Dendritic cell treated with granulocyte-macrophage colony-stimulating factor and Interleukin-4, amounts not matched to agents 40 ng/mL and 50 ng/mL, for 4 days (primary cell): ENCODE measurements around the gene SNTA1.
"Not testable (repeated sequence)": the region's sequence is repeated elsewhere in the genome, so short reads cannot be mapped to it uniquely, and the experiment has no call there.

Experiments used
- H3K27ac Mint-ChIP-seq: one replicate; pipeline ENCODE4 v1.8.0; 2022; ENCODE audit warnings: mild to moderate bottlenecking, mixed read lengths
- H3K27me3 Mint-ChIP-seq: one replicate; pipeline ENCODE4 v1.8.0; 2022; ENCODE audit warnings: mild to moderate bottlenecking, mixed read lengths
- H3K36me3 Mint-ChIP-seq: one replicate; pipeline ENCODE4 v1.8.0; 2022; ENCODE audit warnings: low read depth, mixed read lengths
- H3K4me1 Mint-ChIP-seq: one replicate; pipeline ENCODE4 v1.8.0; 2022; ENCODE audit warnings: low read depth, mixed read lengths
- H3K4me3 Mint-ChIP-seq: one replicate; pipeline ENCODE4 v1.8.0; 2022; ENCODE audit warnings: mild to moderate bottlenecking, moderate library complexity, mixed read lengths
- H3K9me3 Mint-ChIP-seq: one replicate; pipeline ENCODE4 v1.8.0; 2022; ENCODE audit warnings: mixed read lengths
- intact Hi-C: fragments of 100-400 bp; cut with micrococcal nuclease; formaldehyde crosslinking; loops from one replicate; pipeline ENCODE4 v1.15.0; 2022

SNTA1 gene

DNA sequence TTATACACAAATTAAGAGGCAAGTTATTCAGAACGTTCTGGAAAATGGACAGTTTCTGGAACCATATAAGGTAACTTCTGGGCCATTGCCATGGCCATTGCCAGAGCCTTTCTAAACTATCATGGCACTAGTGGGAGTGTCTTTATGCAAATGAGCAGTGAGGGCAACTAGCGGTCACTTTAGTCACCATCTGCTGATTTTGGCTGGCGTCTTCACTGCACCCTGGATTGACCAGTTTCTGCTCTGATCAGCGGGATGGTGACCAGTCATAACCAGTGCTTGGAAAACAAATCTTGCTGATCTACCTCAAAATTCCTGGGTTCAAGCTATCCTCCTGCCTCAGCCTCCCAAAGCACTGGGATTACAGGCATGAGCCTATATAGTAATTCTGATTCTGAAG lies 7.3 kb upstream of the SNTA1 start:
- Mint-ChIP-seq H3K27me3 (peaks cover 1% of the 10 kb centered on the region), H3K36me3 (no peaks in the 10 kb centered on the region), H3K27ac (no peak overlapping the region), H3K4me3 (no peak overlapping the region), H3K9me3 (no peaks in the 10 kb centered on the region), H3K4me1 (no peaks in the 10 kb centered on the region)
- intact Hi-C loops, result no loop called here

DNA sequence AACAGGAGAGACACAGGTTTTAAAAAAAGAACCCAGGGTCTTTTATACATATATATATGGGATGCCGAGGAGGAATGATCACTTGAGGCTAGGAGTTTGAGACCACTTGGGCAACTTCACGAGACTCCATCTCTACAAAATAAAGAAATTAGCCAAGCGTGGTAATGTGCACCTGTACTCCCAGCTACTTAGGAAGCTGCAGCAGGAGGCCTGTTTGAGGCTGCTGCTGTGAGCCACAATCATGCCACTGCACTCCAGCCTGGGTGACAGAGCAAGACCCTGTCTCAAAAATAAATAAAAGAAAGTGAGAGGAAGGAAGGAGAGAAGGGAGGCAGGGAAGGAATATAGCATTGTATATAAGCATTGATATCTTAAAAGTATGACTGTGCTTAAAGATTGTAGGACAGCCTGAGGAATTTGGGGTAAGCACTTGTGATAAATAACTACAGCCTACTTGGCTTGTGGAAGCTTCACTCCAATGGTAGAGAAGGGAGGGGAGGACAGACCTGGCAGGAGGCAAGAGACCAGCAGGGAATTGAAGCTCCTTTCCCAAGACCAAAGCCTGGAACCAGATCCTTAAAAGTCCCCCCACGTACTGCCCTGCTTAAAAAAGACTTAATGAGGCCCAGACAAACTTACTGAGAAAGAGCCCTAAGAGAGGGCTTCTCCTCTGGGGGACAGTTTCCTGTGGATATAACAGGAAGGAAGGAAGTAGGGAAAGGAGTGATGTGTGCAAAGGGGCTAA lies 2.5 kb upstream of the SNTA1 start:
- no peak overlapping the region for H3K4me3 Mint-ChIP-seq
- peaks cover 25% of the 10 kb centered on the region for H3K4me1 Mint-ChIP-seq
- intact Hi-C loops, result loop anchor here (2.0 kb wide), 1 partner anchor 31 kb away; no protein-coding TSS in a partner anchor
- peaks cover 18% of the 10 kb centered on the region for H3K27me3 Mint-ChIP-seq
- no peaks in the 10 kb centered on the region for H3K9me3 Mint-ChIP-seq
- no peak overlapping the region for H3K27ac Mint-ChIP-seq
- peaks cover 7% of the 10 kb centered on the region for H3K36me3 Mint-ChIP-seq

DNA sequence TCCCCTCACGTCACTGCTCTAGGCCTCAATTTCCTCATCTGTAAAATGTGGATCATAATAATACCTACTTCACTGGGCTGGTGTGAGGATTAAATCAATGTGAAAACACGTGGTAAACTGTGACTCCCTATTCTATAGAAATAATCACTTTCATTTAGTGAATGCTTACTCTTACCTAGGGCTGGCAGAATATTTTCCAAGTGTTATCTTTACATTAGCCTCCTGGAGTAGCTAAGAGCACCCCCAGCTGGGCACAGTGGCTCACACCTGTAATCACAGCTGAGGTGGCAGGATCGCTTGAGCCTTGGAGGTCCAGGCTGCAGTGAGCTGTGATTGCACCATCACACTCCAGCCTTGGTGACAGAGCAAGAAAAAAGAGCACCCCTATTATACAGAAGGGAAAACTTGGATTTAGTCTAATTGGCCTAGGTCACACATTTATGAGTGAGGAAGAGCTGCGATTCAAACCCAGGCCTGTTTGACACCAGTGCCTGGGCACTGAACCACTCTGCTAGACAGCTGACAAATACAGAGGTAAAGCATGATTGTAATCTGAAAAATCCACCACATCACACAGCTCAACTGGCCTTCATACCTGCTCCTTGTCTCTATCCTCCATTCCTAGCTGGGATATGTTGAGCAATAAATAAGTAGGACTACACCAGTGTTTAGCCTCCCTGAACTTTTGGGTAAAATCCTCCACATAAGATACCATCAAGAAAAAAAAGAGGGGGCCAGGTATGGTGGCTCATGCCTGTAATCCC lies 1.4 kb upstream of the SNTA1 start:
- H3K4me1 Mint-ChIP-seq, result peaks cover 25% of the 10 kb centered on the region
- intact Hi-C loops, result loop anchor here (2.0 to 5.0 kb wide), 2 partner anchors 32 to 38 kb away; no protein-coding TSS in a partner anchor
- no peaks in the 10 kb centered on the region for H3K9me3 Mint-ChIP-seq
- no peak overlapping the region for H3K27ac Mint-ChIP-seq
- H3K4me3 Mint-ChIP-seq, result peak overlapping the region; percentile 91
- peaks cover 18% of the 10 kb centered on the region for H3K27me3 Mint-ChIP-seq
- peaks cover 7% of the 10 kb centered on the region for H3K36me3 Mint-ChIP-seq

DNA sequence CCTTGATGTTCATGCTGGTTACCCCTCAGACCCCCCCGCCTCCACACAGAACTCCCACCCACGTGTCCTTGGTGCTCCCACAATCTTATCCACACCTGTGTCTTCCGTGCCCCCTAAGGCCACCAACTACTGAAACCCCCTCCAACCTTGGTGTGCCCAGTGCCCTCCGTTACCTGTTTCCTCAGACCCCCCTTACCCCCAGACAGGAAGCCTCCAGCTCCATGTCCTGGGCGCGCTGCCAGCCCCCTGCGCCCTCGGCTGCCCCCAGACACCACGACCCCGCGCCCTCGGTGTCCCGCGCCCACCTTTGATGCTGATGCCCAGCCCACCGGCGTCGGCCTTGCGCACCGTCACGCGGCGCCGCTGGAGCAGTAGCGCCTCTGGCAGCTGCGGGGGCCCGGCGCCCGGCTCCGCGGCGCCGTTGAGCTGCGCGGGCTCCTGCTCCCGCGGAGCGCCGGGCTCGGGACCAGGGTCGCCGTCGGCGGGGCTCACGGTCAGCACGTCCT lies 504 bp downstream of the SNTA1 start:
- H3K36me3 Mint-ChIP-seq, result peaks cover 7% of the 10 kb centered on the region
- peaks cover 25% of the 10 kb centered on the region for H3K4me1 Mint-ChIP-seq
- intact Hi-C loops, result loop anchor here (5.0 kb wide), 1 partner anchor 36 kb away; no protein-coding TSS in a partner anchor
- peaks cover 18% of the 10 kb centered on the region for H3K27me3 Mint-ChIP-seq
- no peaks in the 10 kb centered on the region for H3K9me3 Mint-ChIP-seq
- H3K27ac Mint-ChIP-seq, result no peak overlapping the region
- H3K4me3 Mint-ChIP-seq, result peak overlapping the region; percentile 91

DNA sequence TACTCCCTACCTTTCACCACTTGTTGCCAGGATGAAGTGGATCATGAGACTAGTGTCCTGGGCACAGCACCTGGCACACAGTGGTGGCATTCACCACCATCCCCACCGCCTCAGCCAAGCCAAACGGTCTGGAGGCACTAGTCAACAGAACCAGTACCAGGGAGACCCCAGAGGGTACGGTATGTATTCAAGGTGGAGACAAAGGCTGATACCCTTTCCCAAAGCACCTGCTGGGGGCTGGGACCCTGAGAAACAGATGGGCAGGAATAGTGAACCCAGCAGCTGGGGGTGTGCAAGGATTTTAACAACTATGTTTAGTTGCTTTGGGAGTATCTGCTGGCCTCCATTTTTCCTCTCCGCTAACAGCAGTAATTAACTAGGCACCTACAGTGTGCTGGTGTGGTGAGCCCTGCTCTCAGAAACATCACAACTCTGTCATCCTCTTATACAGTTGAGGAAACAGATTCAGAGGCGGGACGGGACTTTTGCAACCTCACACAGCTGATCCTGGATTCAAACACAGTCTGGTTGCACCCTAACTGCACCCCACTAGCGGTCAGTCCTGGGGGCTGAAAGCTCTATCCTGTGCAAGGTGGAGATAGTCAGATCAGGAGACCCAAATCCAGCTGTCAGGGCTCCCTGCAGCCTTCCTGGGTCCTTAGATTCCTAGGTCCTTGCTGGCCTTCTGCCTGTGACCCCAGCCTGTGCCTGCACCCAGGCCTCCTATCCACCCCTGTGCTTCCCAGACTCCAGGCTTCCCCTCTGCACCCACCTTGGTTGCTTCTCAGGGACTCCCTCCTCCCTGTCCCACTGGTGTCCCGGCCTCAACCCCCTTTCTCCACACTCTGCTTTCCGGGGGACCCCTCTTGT lies 1.2 kb downstream of the SNTA1 start:
- peaks cover 25% of the 10 kb centered on the region for H3K4me1 Mint-ChIP-seq
- intact Hi-C loops, result loop anchor here (5.0 kb wide), 1 partner anchor 35 kb away; no protein-coding TSS in a partner anchor
- H3K4me3 Mint-ChIP-seq, result peak overlapping the region; percentile 91
- H3K27ac Mint-ChIP-seq, result no peak overlapping the region
- H3K27me3 Mint-ChIP-seq, result peaks cover 18% of the 10 kb centered on the region
- H3K36me3 Mint-ChIP-seq, result peaks cover 7% of the 10 kb centered on the region
- H3K9me3 Mint-ChIP-seq, result no peaks in the 10 kb centered on the region

DNA sequence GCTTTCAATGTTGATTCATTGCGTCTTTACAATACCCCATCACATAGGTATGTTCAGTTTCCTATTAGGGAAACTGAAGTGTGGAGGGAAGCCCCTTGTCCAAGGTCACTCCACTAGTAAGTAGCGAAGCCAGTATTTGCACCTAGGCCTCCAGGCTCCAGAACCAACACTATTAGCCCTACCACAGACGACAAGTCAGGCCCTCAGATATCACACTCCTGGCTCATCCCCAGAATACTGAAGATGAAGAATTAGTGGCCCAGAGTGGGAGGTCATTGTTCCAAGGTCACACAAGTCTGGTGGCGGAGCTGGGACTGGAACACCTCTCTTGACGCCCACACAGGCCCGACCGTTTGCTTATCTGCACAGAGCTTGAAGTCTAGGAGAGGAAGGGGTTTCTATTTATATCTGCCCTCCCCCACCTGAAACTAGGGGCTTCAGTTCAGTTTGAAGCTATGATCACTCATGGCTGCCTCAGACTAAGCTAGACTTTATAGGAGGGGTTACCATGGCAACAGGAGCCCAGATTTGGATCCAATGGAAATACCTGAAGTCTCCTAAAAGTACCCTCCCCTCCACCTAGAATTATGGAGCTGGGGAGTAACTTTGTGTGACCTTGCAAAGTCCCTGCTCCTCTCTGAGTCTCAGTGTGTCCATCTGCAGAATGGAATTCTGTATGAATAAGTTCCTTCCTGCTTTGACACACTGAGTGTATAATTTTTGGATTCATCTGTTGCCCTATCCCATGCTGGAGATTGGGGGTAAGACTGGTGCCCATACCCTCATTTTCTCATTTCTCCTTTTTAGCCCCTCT lies 2.2 kb downstream of the SNTA1 start:
- Mint-ChIP-seq H3K27ac (no peak overlapping the region), H3K9me3 (no peaks in the 10 kb centered on the region), H3K27me3 (peaks cover 18% of the 10 kb centered on the region), H3K36me3 (peaks cover 7% of the 10 kb centered on the region), H3K4me3 (no peak overlapping the region), H3K4me1 (peaks cover 25% of the 10 kb centered on the region)
- intact Hi-C loops, result loop anchor here (5.0 kb wide), 1 partner anchor 34 kb away; no protein-coding TSS in a partner anchor

DNA sequence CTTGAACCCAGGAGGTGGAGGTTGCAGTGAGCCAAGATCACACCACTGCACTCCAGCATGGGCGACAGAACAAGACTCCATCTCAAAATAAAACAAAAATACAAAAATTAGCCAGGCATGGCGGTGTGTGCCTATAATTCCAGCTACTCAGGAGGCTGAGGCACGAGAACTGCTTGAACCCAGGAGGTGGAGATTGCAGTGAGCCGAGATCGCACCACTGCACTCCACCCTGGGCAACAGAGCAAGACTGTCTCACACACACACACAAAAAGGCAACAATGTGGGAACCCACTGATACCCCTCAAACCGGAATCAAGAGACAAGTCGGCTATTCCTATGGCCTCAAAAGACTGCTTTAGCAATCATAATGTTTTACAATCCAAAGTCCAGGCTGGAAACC lies 3.0 kb downstream of the SNTA1 start:
- H3K4me1 Mint-ChIP-seq, result peaks cover 25% of the 10 kb centered on the region
- H3K9me3 Mint-ChIP-seq, H3K4me3 Mint-ChIP-seq, H3K36me3 Mint-ChIP-seq, H3K27ac Mint-ChIP-seq: not testable (repeated sequence)
- intact Hi-C loops, result loop anchor here (5.0 kb wide), 1 partner anchor 33 kb away; no protein-coding TSS in a partner anchor
- peaks cover 16% of the 10 kb centered on the region for H3K27me3 Mint-ChIP-seq

DNA sequence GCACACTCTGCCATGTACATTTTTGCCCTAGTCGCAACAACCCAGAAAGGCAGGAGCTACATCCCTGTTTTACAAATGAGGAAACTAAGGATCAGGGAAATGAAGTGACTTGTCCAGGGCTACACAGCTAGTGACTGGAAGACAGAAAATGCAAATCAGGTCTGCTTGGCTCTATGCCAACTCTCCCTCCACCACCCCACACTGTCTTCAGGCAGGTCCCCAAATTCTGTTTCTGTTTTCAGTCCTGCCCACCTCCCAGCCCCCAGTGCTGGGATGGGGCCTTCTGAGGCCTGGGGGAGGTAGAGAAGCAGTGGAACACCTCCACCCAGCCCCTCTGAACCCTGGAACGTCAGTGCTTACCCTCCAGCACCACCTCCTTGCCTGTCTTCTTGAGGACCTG lies 5.1 kb downstream of the SNTA1 start:
- H3K27ac Mint-ChIP-seq, result no peak overlapping the region
- intact Hi-C loops, result no loop called here
- no peaks in the 10 kb centered on the region for H3K9me3 Mint-ChIP-seq
- no peaks in the 10 kb centered on the region for H3K36me3 Mint-ChIP-seq
- H3K4me3 Mint-ChIP-seq, result no peak overlapping the region
- H3K4me1 Mint-ChIP-seq, result peaks cover 12% of the 10 kb centered on the region
- H3K27me3 Mint-ChIP-seq, result peaks cover 16% of the 10 kb centered on the region

DNA sequence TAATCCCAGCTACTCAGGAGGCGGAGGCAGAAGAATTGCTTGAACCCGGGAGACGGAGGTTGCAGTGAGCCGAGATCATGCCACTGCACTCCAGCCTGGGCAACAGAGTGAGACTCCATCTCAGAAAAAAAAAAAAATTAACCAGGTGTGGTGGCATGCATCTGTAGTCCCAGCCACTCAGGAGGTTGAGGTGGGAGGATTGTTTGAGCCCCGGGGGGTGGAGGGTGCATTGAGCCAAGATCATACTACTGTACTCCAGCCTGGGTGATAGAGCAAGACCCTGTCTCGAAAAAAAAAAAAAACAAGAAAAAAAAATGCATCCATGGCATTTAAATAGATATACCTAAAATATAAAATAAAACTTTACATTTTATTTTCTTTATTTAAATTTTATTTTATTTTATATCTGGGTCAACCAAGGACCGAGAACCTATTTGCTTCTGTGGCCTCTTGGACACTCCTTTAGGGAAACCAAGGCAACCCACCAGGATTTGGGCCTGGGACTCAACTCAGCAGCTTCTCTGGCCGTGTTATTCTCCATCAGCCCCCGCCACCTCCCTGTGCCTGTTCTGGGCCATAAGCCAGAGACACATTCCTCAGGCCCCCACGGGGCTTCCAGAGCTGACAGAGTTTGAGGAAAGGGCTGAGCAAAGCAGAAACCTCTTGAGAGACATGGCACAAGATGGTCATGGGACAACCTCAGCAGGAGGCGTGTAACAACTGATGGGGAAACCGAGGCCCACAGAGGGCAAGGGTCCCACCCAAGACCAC lies 6.2 kb downstream of the SNTA1 start:
- no peaks in the 10 kb centered on the region for H3K9me3 Mint-ChIP-seq
- no peak overlapping the region for H3K27ac Mint-ChIP-seq
- H3K4me3 Mint-ChIP-seq, result no peak overlapping the region
- H3K36me3 Mint-ChIP-seq, result no peaks in the 10 kb centered on the region
- peaks cover 8% of the 10 kb centered on the region for H3K27me3 Mint-ChIP-seq
- intact Hi-C loops, result no loop called here
- H3K4me1 Mint-ChIP-seq, result peaks cover 5% of the 10 kb centered on the region

DNA sequence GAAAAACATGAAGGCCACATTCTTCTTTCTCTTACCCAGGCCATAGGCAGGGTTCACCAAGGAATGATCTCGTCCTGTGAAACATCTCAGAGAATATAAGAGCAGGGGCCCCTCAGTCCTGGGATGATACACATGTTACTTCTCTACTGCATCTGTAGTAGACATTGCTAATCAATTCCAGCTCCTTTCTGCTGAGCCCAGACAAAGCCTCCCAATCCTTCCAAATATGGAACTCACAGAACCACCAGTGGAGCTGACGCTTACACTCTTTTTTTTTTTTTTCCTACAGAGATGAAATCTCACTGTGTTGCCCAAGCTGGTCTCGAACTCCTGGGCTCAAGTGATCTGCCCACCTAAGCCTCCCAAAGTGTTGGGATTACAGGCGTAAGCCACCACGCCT lies 9.1 kb downstream of the SNTA1 start:
- no peaks in the 10 kb centered on the region for H3K27me3 Mint-ChIP-seq
- no peaks in the 10 kb centered on the region for H3K36me3 Mint-ChIP-seq
- H3K4me1 Mint-ChIP-seq, result no peaks in the 10 kb centered on the region
- no peak overlapping the region for H3K27ac Mint-ChIP-seq
- intact Hi-C loops, result no loop called here
- no peaks in the 10 kb centered on the region for H3K9me3 Mint-ChIP-seq
- H3K4me3 Mint-ChIP-seq, result no peak overlapping the region

DNA sequence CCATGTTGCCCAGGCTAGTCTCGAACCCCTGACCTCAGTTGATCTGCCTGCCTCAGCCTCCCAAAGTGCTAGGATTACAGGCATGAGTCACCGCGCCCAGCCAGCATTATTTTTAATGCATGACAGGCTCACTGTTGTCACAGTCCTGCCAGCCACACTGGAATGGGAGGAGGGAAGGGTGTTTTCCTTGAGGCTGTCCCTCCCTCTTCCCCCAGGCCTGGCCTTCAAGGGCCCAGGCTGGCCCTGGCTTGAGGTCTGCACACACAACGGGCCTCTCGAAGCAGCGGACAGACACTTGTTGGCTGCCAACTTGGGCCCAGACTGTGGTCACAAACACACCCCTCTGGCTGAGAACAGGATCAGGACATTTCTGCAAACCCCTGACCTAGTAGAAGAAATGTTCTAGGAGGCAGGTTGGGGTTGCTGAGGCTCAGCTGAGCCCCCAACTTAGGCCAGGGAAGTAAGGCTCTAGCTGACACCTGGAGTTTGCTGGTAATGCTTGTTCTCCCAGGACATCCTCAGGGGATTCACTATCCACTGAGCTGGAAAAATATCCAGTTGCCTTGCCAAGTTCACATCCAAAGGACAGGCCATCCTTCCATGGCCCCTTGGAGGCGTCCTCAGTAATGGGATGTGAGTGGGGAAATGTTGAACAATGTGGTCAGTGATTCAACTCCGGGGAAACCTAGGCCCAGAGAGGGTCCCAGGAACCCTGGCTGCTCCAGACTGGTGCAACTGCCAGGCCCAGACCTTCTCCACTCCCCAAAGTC lies 9.9 kb downstream of the SNTA1 start:
- Mint-ChIP-seq H3K4me3 (no peak overlapping the region), H3K4me1 (no peaks in the 10 kb centered on the region), H3K27ac (no peak overlapping the region), H3K27me3 (no peaks in the 10 kb centered on the region), H3K36me3 (no peaks in the 10 kb centered on the region), H3K9me3 (no peaks in the 10 kb centered on the region)
- intact Hi-C loops, result no loop called here
